Measurements from ENCODE around the gene MCTP1.

MCTP1 gene

DNA sequence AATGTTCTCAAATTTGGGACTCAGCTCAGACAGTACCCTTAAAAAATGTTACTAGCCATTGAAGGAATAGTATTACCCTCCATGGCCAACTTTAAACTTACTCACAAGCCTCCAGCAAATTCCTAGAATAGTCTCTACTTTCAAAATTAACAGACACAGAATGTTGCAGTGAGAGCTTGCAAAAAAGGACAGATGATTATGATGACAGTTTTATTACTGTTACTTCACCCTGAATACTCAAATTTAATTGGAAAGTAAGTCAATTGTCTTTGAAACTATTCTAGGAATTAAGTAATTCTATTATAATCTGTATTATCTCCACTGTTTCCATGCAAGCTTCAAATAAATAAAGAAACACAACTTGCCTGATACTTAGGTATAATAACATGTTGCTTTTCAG, 378.1 kb downstream of the MCTP1 start:
- H3K9me3 ChIP-seq (ENCODE audit: control insufficient read depth, low read length), result no peaks in the 10 kb centered on the region
- TF ChIP-seq, protein P1, sequence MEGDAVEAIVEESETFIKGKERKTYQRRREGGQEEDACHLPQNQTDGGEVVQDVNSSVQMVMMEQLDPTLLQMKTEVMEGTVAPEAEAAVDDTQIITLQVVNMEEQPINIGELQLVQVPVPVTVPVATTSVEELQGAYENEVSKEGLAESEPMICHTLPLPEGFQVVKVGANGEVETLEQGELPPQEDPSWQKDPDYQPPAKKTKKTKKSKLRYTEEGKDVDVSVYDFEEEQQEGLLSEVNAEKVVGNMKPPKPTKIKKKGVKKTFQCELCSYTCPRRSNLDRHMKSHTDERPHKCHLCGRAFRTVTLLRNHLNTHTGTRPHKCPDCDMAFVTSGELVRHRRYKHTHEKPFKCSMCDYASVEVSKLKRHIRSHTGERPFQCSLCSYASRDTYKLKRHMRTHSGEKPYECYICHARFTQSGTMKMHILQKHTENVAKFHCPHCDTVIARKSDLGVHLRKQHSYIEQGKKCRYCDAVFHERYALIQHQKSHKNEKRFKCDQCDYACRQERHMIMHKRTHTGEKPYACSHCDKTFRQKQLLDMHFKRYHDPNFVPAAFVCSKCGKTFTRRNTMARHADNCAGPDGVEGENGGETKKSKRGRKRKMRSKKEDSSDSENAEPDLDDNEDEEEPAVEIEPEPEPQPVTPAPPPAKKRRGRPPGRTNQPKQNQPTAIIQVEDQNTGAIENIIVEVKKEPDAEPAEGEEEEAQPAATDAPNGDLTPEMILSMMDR (IDR thresholded peaks at IDR 0.05), result no peak
- no peaks in the 10 kb centered on the region for H3K27me3 ChIP-seq (ENCODE audit: control insufficient read depth, insufficient read depth, low read length)
- H2AFZ ChIP-seq, result no peak overlapping the region
- H3K4me2 ChIP-seq (ENCODE audit: low read length), result no peak overlapping the region
- H3K27ac ChIP-seq, result no peak overlapping the region
- H3K4me1 ChIP-seq, result no peaks in the 10 kb centered on the region
- H3K36me3 ChIP-seq (ENCODE audit: control insufficient read depth, insufficient read depth, low read length), result no peaks in the 10 kb centered on the region
- no peak overlapping the region for H3K4me3 ChIP-seq (ENCODE audit: low read depth, low read length)
- no peak overlapping the region for H3K9ac ChIP-seq
- H3K79me2 ChIP-seq, result no peaks in the 10 kb centered on the region

DNA sequence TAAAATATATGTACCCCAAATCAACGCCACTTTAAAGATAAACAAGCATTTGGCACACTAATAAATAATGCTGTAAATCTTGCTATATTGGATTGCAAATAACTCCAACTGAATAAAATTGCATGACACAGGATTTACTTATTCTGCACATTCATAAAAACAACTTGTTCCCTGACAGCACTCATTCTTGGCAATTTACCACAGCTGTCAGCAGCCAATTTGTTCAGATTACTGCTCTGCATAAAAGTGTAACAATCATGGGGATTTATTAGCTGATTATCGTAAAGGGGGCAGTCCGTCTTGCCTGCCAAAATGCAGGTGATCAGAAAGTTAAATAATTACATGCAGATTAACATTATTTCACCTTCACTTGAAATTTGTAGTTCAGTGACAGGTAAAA, 381.2 kb downstream of the MCTP1 start:
- TF ChIP-seq, protein P1 (IDR thresholded peaks at IDR 0.05), result no peak
- H2AFZ ChIP-seq, result no peak overlapping the region

DNA sequence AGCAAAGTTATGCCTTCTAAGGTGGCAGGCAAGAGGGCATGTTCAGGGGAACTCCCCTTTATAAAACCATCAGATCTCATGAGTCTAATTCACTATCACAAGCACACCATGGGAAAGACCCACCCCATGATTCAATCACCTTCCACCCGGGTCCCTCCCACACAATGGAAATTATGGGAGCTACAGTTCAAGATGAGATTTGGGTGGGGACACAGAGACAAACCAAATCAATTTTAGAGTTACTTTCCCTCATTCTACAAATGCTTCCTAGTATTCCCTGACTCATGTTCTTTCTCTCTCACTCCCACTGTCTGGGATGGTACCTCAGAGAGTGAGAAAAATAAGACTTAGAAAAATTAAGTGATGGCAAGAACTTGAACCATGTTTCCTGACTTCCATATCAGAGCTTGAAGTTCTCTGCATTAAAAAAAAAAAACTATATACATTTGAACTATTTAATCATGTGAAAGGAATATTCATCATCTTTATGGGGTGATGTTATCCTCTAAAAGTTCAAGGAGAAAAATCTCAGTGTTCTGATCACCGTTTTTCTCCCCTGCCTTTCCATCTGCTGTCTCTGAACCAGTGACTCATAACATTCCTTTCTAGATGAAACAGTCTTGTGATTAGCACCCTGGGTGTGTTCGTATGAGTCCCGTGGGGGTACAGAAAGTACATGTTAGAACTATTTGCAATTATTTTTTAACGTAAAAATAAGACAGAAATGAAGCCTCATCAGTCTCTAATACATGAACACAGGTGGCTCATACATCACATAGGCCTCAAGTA, 383.5 kb downstream of the MCTP1 start:
- H3K4me1 ChIP-seq, result no peaks in the 10 kb centered on the region
- no peak overlapping the region for H3K9ac ChIP-seq
- H3K4me3 ChIP-seq (ENCODE audit: low read depth, low read length), result no peak overlapping the region
- H3K27ac ChIP-seq, result no peak overlapping the region
- H3K4me2 ChIP-seq (ENCODE audit: low read length), result no peak overlapping the region
- H2AFZ ChIP-seq, result no peak overlapping the region
- TF ChIP-seq, protein P1 (IDR thresholded peaks at IDR 0.05), result no peak
- no peaks in the 10 kb centered on the region for H3K79me2 ChIP-seq
- no peaks in the 10 kb centered on the region for H3K36me3 ChIP-seq (ENCODE audit: control insufficient read depth, insufficient read depth, low read length)
- no peaks in the 10 kb centered on the region for H3K27me3 ChIP-seq (ENCODE audit: control insufficient read depth, insufficient read depth, low read length)
- no peaks in the 10 kb centered on the region for H3K9me3 ChIP-seq (ENCODE audit: control insufficient read depth, low read length)

More for the DNA sequence above, 381.2 kb downstream of the MCTP1 start:
- no peaks in the 10 kb centered on the region for H3K27me3 ChIP-seq (ENCODE audit: control insufficient read depth, insufficient read depth, low read length)
- no peak overlapping the region for H3K4me3 ChIP-seq (ENCODE audit: low read depth, low read length)
- no peak overlapping the region for H3K4me2 ChIP-seq (ENCODE audit: low read length)
- H3K79me2 ChIP-seq, result no peaks in the 10 kb centered on the region
- no peaks in the 10 kb centered on the region for H3K36me3 ChIP-seq (ENCODE audit: control insufficient read depth, insufficient read depth, low read length)
- H3K9ac ChIP-seq, result no peak overlapping the region
- no peaks in the 10 kb centered on the region for H3K9me3 ChIP-seq (ENCODE audit: control insufficient read depth, low read length)
- no peak overlapping the region for H3K27ac ChIP-seq
- H3K4me1 ChIP-seq, result no peaks in the 10 kb centered on the region

DNA sequence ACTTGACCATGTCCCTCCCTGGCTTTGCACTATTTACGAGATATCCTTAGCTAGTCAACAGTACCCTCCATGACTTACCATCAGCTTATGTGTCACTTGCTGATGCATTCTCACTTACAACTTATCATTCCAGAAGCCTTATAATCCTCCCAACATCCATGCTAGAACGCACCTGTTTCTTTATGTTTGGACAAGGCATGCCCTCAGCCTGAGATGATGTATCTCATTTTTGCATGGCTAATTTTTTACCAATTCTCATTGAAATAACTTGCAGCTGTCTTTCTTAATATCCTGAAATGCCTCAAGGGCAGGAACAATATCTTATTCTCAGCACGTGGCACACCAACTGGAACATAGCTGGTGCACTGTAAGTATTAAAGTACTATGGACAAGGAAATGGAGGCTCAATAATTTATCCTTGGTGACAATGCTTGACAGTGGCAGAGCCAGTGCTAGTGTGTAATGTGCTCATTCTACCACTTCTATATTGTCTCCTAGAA, 384.8 kb downstream of the MCTP1 start:
- TF ChIP-seq, protein P1 (IDR thresholded peaks at IDR 0.05), result no peak
- Histone ChIP-seq H3K4me1 (no peaks in the 10 kb centered on the region), H3K9me3 (ENCODE audit: control insufficient read depth, low read length) (no peaks in the 10 kb centered on the region), H3K9ac (no peak overlapping the region), H3K27ac (no peak overlapping the region), H3K4me3 (ENCODE audit: low read depth, low read length) (no peak overlapping the region), H3K36me3 (ENCODE audit: control insufficient read depth, insufficient read depth, low read length) (no peaks in the 10 kb centered on the region), H3K79me2 (no peaks in the 10 kb centered on the region), H2AFZ (no peak overlapping the region), H3K4me2 (ENCODE audit: low read length) (no peak overlapping the region), H3K27me3 (ENCODE audit: control insufficient read depth, insufficient read depth, low read length) (no peaks in the 10 kb centered on the region)

All from parathyroid adenoma (tissue), 2 donors.